ENCODE data around the gene BTBD7. TPM values are rescaled to one million over a fixed set of nuclear protein-coding genes. Genes with fewer than 3 reads are reported as not detected.

The BTBD7 gene, protein sequence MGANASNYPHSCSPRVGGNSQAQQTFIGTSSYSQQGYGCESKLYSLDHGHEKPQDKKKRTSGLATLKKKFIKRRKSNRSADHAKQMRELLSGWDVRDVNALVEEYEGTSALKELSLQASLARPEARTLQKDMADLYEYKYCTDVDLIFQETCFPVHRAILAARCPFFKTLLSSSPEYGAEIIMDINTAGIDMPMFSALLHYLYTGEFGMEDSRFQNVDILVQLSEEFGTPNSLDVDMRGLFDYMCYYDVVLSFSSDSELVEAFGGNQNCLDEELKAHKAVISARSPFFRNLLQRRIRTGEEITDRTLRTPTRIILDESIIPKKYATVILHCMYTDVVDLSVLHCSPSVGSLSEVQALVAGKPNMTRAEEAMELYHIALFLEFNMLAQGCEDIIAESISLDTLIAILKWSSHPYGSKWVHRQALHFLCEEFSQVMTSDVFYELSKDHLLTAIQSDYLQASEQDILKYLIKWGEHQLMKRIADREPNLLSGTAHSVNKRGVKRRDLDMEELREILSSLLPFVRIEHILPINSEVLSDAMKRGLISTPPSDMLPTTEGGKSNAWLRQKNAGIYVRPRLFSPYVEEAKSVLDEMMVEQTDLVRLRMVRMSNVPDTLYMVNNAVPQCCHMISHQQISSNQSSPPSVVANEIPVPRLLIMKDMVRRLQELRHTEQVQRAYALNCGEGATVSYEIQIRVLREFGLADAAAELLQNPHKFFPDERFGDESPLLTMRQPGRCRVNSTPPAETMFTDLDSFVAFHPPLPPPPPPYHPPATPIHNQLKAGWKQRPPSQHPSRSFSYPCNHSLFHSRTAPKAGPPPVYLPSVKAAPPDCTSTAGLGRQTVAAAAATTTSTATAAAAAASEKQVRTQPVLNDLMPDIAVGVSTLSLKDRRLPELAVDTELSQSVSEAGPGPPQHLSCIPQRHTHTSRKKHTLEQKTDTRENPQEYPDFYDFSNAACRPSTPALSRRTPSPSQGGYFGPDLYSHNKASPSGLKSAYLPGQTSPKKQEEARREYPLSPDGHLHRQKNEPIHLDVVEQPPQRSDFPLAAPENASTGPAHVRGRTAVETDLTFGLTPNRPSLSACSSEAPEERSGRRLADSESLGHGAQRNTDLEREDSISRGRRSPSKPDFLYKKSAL
- total RNA-seq, result 10.5 and 11.2 TPM in 2 replicates

DNA sequence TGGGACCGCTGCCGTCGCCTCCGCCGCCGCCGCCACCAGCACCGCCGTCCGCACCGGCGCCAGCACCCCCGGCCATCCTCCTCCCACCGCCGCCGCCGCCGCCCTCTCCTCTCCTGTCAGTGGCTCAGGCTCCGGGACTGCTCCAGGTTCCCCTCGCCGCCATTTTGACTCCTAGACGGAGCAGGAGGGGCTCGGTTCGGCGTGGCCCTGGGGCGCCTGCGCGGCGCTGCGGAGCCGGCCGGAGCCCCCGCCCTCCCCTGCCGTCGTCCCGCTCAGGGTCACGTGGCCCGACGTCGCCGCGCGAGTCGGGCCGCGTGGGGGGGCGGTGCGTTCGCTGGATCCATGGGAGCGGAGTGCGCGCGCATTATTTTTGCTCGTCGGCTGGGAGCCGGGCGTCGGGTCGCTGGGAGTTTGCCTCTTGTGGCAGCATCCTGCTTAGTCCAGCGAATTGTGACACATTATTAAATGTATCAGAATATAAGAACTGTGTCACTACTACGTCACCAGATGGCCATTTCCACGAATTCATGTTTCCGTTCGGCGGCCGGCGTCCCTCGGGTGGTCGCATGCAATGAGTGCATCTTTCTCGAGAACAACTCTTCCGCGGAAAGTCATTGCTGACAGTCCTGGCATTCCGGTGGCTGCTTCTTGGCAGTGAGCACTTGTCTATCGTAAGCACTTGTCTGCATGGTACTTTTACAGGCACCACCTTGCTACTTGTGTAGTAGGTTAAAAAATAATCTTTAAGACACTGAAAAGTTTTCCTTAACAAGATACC, at the start of gene BTBD7:
TSS of gene BTBD7 (minus strand) at position 184 of the 778 bp plus-strand sequence. CDS start 36,985 bp downstream, outside the sequence.

DNA sequence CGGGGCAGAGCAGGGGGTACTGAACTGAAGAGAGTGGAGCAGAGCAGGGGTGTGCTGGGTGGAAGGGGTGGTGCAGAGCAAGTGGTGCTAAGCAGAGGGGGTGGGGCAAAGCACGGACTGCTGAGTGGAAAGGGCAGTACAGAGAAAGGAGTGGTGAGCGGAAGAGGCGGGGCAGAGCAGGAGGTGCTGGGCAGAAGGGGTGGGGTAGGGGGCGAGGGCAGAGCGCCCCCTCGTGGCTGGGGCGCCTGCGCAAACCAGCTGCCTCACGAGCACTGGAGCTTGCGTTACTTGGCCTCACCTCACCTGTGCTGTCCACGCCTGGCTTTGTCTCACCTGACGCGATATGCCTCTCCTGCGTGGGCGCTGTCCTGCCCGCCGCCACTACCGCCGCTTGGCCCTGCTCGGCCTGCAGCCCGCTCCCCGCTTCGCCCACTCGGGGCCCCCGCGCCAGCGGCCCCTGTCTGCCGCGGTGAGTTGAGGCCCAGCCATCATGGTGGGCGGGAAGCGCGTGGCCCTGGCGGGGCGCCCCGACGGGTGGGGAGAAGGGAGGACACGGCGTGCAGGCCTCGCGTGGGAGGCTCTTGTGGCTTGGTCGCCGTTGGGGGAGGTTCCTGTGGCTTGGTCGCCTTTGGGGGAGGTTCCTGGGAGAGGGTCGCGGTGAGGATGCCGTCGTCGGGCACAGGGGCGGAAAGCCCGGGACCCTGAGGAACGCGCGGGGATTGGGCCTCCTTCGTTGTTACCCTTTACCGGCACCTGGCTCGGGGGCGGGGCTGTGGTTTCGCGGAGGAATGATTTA, 14.3 kb upstream of the BTBD7 start, which contains the start of gene COX8C:
TSS of gene COX8C (plus strand) at position 257 of the 796 bp plus-strand sequence. CDS start at position 344, 87 bp downstream.

DNA sequence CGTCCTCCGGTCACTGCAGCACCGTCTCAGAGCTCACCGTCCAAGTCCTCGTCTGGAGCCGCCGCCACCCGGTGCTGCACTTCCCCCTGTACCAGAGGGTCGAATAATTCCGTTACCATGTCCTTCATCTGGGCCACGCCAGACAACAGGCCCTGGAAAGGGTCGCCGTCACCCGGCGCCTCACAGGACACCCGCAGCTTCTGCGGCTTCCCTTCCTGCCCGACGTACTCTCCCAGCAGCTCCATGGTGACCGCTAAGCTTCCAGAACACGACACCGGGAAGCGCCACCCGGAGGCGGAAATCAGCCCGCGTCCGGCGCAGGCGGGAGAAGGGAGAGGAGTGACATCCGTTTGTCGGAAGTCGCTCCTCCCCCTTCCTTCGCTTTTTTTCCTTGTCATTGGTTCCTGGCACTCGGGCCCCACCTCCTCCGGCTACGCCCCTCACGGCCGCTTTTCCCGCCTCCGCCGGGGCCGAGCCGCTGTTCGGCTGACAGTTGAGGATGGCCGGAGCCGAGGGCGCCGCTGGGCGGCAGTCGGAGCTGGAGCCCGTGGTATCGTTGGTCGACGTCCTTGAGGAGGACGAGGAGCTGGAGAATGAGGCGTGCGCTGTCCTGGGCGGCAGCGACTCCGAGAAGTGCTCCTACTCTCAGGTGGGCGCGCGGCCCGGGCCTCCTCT, 125.9 kb downstream of the BTBD7 start, which contains the start of the genes GON7 and UBR7:
TSS of gene GON7 (minus strand) at position 273 of the 675 bp plus-strand sequence. CDS start at position 245, 28 bp downstream.
TSS of gene UBR7 (plus strand) at position 464 of the 675 bp plus-strand sequence. CDS start at position 500, 36 bp downstream.

Other genes starting within 250 kb of the BTBD7 start
- 29.9 and 37.3 TPM in 2 replicates for gene ITPK1, start 217.1 kb downstream of the BTBD7 start, total RNA-seq
- 11.3 and 13.1 TPM in 2 replicates for gene MOAP1, start 148.1 kb downstream of the BTBD7 start, total RNA-seq
- gene LYSET, start 147.7 kb downstream of the BTBD7 start, total RNA-seq, result 12.9 and 17.7 TPM in 2 replicates
- gene GON7, start 126.0 kb downstream of the BTBD7 start, total RNA-seq, result 16.9 and 21.9 TPM in 2 replicates
- 33.8 and 42.8 TPM in 2 replicates for gene UBR7, start 125.8 kb downstream of the BTBD7 start, total RNA-seq
- not detected in 2 replicates for gene COX8C, start 14.1 kb upstream of the BTBD7 start, total RNA-seq
- gene UNC79, start 97.9 kb upstream of the BTBD7 start, total RNA-seq, result not detected in 2 replicates